Measurements from ENCODE around the gene P2RX1.

DNA sequence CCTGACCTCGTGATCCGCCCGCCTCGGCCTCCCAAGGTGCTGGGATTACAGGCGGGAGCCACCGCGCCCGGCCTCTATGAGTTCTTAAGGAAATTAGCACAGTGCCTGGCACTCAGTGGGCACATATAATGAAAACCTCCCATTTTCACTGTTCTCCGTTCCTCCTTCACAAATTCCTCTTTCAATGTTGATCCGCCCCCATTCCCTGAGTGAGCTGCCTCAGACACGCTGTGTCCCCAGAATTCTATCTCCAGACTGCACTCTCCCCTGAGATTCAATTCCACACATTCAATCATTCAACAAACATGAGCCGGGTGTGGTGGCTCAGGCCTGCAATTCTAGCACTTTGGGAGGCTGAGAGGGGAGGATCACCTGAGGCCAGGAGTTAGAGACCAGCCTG lies 7.0 kb downstream of the P2RX1 start:
- TF ChIP-seq, protein P1, sequence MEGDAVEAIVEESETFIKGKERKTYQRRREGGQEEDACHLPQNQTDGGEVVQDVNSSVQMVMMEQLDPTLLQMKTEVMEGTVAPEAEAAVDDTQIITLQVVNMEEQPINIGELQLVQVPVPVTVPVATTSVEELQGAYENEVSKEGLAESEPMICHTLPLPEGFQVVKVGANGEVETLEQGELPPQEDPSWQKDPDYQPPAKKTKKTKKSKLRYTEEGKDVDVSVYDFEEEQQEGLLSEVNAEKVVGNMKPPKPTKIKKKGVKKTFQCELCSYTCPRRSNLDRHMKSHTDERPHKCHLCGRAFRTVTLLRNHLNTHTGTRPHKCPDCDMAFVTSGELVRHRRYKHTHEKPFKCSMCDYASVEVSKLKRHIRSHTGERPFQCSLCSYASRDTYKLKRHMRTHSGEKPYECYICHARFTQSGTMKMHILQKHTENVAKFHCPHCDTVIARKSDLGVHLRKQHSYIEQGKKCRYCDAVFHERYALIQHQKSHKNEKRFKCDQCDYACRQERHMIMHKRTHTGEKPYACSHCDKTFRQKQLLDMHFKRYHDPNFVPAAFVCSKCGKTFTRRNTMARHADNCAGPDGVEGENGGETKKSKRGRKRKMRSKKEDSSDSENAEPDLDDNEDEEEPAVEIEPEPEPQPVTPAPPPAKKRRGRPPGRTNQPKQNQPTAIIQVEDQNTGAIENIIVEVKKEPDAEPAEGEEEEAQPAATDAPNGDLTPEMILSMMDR (IDR thresholded peaks at IDR 0.05), result no peak
- no peak for TF ChIP-seq EZH2 (IDR thresholded peaks at IDR 0.05; ENCODE audit: borderline replicate concordance, insufficient read depth, low read depth, low read length, poor library complexity, severe bottlenecking)
